ENCODE data around the gene SPRN.
"Not testable (repeated sequence)": the region's sequence is repeated elsewhere in the genome, so short reads cannot be mapped to it uniquely, and the experiment has no call there.

SPRN gene

DNA sequence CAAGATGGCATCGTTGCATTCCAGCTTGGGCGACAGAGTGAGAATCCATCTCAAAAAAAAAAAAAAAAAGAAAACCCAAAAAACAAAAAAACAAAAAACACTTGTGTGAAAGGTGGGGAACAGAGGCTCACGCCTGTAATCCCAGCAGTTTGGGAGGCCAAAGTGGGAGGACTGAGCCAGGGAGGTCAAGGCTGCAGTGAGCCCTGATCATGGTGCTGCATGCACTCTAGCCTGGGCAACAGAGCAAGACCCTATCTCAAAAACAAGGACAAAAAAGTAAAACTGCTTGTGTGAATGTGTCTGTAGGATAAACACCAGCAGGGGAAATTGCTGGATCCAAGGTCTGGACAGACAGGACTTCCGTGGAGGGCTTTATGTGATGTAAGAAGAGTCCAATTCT, 40.9 kb downstream of the SPRN start:
- no peak for DNase-seq

DNA sequence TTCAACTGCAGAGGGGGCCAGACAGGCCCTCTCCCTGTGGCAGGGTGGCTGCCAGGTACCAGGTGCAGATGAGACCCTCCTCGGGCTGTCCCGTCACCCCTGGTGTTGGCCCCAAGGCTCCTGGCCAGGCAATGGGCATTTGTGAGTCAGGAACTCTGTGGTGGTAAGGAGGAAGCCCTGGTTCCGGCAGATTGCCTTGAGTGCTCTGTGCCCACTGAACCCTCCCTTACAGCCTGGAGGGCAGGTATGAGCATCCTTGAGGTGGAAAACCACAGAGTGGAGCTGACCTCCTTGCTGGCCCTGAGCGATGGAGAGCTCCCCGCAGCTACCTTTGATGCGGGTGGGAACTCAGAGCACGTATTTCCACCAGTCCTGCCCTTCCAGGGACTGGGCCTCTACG, 43.4 kb downstream of the SPRN start:
- no peak for DNase-seq

DNA sequence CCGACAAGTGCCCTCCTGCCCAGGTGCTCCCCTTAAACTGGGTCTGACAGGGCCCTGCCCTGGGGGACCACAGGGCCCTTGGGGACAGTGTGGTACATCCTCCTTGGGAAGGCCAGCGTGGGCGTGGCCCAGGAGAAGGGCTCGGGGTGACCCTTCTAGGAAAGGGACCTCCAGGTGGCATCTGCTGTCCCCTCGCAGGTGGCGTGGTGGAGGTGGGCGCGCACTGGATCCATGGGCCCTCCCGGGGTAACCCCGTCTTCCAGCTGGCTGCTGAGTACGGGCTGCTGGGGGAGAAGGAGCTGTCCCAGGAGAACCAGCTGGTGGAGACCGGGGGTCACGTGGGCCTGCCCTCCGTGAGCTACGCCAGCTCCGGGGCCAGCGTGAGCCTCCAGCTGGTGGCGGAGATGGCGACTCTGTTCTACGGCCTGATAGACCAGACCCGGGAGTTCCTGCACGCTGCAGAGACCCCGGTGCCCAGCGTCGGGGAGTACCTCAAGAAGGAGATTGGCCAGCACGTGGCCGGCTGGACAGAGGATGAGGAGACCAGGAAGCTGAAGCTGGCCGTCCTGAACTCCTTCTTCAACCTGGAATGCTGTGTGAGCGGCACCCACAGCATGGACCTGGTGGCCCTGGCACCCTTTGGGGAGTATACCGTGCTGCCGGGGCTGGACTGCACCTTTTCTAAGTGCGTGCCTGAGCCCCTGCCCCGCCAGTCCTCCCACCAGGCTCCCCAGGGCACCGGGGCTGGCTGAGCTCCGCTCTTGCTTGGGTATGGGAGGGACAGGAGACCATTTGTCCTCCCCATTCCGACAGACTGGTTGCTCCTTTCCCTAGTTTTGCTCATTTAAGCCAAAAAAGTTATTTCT, 44.4 kb downstream of the SPRN start:
- DNase-seq: no peak

DNA sequence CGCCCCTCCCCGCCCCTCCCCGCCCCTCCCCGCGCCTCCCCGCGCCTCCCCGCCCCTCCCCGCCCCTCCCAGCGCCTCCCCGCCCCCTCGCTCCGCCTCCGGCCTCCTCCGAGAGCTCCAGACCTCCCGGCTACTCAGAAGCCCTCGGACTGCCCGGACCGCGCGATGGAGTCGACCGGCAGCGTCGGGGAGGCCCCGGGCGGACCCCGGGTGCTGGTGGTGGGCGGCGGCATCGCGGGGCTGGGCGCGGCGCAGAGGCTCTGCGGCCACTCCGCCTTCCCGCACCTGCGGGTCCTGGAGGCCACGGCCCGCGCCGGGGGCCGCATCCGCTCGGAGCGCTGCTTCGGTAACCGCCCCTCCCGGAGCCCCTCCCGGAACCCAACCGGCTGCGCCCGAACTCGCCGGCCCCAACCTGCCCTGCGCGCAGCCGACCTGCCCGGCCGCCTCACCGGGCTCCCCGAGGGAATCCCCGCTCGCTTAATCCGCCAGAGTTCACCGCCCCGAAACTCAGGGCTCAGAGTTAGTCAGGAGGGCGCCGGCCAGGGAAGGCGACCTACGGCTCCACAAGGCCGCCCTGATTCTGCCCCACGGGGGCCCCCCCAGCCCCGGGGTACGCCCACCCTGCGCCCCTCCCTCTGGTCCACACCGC, 45.1 kb downstream of the SPRN start, which contains the start of gene PAOX:
PAOX (plus strand) TSS at position 111 of the 649 bp plus-strand sequence; CDS start at position 166, 55 bp downstream.
- peak; percentile 79 for DNase-seq

DNA sequence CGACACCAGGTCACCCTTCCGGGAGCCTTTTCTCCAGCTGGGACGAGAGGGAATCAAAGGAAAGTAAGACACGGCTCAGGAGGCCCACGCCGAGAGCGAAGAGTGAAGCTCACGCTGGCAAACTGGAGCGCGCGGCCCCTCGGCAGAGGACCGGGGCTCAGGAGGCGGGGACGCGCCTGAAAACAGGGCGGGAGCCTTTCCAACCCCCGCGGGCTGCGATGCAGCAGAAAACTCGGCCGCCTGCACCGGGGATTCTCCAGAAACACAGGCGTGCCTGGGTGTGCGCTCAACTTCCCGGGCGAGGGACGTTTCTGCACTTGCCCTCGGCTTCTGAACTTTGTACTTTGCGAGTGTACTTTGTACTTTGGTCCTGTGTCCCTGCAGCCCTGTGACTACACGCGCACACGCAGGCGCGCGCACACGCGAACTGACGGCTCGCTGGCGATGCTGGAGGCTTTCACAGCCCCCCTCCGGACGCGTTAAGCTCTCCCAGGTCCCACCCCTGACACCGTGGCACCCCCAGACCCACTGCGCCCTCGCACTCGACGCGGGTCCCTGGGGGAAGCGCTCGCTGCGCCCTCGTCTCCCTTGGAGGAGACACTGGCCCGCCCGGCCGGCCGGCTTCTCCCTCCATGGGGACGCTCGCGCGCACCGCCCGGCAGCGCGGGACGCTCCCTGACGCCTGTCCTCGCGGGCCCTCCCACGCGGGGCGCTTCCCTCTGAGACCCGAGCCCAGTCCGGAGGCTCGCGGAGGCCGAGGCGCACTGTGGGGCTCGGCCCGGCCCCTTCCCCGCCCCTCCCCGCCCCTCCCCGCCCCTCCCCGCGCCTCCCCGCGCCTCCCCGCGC, 46.0 kb downstream of the SPRN start:
- DNase-seq: peak; percentile 74

DNA sequence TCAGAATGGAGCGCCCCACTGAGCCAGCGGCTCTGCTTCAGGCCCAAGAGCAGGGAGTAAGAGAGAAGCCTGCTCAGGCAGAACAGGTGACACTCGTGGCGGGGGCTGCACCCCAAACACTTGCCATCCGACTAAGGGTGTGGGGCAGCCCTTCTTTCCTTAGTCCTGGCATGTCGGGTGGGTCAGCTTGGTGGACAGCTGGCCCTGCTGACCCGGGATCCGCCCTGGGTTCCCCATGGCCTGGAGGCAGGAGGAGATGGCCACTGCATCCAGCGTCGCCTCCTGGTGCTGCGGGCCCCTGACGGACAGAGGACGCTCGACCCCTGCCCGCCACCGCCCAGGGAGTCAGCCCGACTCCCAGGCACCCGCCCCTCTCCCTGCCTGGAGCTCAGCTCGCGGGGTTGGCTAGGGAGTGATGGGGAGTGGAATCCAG, 46.6 kb downstream of the SPRN start:
- no peak for DNase-seq

DNA sequence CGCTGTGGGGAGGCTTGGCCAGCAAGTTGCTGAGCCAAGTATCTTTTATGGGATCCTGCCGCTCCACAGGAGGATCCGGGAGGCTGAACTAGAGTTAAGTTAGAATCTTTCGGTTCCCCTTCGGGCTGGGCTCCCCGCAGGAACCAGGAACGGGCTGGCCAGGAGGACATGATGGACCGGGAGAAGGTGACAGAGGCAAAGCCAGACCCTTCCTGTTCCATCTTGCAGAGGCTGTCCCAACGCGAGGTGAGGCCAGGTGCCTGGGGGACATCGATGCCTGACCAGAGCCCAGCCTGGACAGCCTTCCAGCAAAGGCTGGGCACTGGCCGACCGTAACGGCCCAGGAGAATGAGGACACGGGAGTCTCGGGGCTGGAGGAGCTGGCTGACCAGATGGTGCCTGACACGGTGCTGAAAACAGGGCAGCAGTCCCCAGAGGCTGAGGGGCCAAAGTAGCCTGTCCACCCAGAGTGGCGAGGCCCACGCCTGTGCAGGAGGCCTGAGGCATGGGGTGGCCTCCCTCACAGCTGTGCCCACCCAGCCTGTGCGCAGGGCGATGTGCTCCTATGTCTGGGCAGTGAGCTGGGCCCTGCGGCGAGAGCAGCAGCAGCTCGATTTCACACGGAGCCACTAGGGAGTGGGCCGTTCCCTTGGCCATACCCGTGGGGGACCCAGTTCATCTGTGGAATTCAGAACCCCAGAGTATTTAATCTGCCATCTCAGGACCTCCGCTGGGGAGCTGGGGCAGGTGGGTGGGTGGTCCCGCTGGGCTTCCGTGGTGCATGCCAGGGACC, 47.2 kb downstream of the SPRN start:
- DNase-seq: no peak

DNA sequence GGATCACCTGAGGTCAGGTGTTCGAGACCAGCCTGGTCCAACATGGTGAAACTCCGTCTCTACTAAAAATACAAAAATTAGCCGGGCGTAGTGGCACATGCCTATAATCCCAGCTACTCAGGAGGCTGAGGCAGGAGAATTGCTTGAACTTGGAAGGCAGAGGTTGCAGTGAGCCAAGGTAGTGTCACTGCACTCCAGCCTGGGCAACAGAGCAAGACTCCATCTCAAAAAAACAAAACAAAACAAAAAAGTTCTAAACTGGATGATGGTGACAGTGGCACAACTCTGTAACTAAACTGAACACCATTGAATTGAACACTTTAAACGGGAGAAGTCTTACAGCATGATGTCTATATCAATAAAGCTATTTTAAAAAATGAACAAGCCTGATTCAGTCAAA, 48.2 kb downstream of the SPRN start:
- not testable (repeated sequence) for DNase-seq

DNA sequence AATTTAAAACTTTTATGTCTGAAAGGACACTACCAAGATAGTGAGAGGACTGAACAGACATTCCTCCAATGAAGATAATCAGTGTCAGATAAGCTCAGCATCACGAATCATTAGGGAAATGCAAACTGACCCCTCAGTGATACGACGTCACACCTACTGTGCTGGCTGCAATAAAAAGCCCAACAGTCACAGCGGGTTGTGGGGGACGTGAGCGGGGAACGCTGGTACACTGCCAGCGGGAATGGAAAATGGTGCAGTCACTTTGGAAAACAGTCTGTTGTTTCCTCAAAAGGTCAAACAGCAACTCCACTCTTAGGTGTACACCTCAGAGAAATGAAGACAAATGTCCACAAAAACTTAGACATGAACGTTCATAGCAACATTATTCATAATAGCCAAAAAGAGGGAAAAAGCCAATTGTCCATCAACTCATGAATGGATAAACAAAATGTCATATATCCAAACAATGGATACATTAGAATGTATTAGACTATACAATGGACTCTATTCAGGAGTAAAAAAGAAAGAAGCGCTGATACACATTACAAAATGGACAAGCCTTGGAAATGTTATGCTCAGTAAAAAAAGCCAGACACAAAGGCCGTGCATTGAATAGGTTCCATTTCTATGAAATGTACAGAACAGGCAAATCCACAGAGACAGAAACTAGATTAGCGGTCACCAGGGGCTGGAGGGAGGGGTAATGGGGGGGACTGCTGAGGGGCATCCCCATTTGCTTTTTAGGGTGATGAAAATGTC, 48.9 kb downstream of the SPRN start:
- DNase-seq: no peak

DNA sequence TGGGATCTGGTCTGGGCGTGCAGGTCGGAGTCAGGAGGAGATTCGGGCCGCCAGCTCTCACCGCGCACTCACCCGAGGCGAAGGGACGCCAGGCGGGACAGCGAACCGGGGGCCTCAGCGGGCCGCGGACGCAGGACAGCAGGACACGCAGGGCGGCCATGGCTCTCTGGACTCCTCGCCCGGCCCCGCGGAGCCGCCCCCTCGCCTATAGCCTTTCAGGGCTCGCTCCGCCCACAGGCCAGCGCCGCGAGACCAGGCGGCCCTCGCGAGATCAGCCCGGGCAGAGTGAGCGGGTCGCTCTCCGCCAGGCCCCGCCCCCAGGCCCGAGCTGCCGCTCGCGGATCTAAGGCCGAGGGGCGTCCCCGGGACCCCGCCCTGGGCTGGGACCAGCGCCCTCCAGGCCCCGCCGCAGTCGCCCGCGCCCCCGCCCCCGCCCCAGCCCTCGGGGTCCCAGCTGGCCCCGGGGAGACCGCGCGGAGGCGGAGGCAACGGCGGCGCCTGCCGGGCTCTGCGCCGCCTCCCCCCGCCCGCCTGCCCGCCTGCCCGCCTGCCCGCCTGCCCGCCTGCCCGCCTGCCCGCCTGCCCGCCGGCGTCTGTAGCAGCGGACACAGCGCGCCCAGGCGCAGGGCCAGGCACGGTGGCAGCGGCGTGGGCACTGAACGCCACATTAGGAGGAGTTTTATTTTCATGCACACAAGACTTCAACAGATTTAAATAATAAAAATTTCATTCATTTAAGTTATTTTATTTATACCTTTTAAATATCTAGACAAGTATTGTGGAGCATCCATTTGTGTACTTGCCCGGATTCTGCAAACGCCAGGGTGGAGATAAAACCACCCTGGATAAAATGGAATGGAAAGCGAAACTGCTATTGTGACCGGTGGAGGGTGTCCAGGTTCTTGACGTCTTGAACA, 51.0 kb downstream of the SPRN start, which contains the start of gene ECHS1:
ECHS1 (minus strand) TSS at position 181 of the 917 bp plus-strand sequence; CDS start at position 160, 21 bp downstream.
- DNase-seq: peak; percentile 97

DNA sequence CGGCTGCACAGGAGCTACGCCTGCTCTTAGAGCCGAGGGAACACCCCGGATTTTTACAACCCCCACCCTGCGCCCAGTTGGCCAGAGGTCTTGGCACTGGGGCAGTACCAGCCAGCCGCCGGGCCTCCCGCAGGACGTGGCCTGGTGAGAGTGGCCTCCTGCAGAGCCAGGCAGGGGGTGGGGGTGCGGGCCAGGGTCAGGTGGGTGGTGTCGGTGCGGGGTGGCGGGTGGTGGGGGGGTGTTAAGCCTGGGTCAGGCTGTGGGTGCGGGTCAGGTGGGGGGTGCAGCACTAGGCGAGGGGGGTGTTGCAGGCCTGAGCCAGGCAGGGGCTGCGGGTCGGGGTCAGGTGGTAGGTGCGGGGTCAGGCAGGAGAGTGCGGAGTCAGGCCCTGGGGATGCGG, 51.9 kb downstream of the SPRN start:
- DNase-seq: no peak

Measured in islet precursor cell (in vitro differentiated cells).